HepG2 (cell line): ENCODE results near the gene UQCRHL. TPM values are rescaled to one million over a fixed set of nuclear protein-coding genes. Genes with fewer than 3 reads are reported as not detected.
A peak's percentile ranks its signal among the peaks of the same experiment; 100 is the strongest.

Experiments used
- CSRNP1 ChIP-seq: sonication (generic); formaldehyde crosslinking; IDR thresholded peaks from 2 replicates; pipeline ENCODE4 v1.8.1; 2023; ENCODE audit warnings: mild to moderate bottlenecking, missing genetic modification reagents
- FOXJ3 ChIP-seq: sonication (generic); formaldehyde crosslinking; IDR thresholded peaks from 2 replicates; pipeline ENCODE4 v1.4.0; 2020; ENCODE audit warnings: missing genetic modification reagents, mild to moderate bottlenecking, borderline replicate concordance
- GPN1 ChIP-seq: sonication (generic); formaldehyde crosslinking; IDR thresholded peaks from 2 replicates; pipeline ENCODE4 v1.5.1; 2020; ENCODE audit warnings: missing genetic modification reagents, borderline replicate concordance
- HHEX ChIP-seq: IDR thresholded peaks from 2 replicates; pipeline ENCODE4 v1.6.1; 2016; ENCODE audit warnings: control low read depth
- HNF4G ChIP-seq, 2 experiments: sonication (generic) in 1 of 2; formaldehyde crosslinking in 1 of 2; IDR thresholded peaks; 2 replicates each; pipeline versions ENCODE4 v1.4.0 to v1.6.1; 2011 to 2020; ENCODE audit warnings: borderline replicate concordance in 2 of 2, low read depth in 2 of 2, mild to moderate bottlenecking in 2 of 2, low read length in 1 of 2, missing genetic modification reagents in 1 of 2, moderate library complexity in 1 of 2
- IRX3 ChIP-seq: sonication (generic); formaldehyde crosslinking; IDR thresholded peaks from 2 replicates; pipeline ENCODE4 v1.8.1; 2023; ENCODE audit warnings: mild to moderate bottlenecking, low read depth, missing genetic modification reagents, borderline replicate concordance
- KDM4B ChIP-seq: sonication (generic); formaldehyde crosslinking; IDR thresholded peaks from 2 replicates; pipeline ENCODE4 v1.4.0; 2020; ENCODE audit warnings: missing genetic modification reagents
- KDM5A ChIP-seq: fragments of 200-600 bp; sonication (generic); IDR thresholded peaks from 2 replicates; pipeline ENCODE4 v1.7.0; 2018; ENCODE audit warnings: antibody characterized with exemption, mild to moderate bottlenecking, low read length, borderline replicate concordance
- MEIS1 ChIP-seq: sonication (generic); formaldehyde crosslinking; IDR thresholded peaks from 2 replicates; pipeline ENCODE4 v1.9.0; 2021; ENCODE audit warnings: mild to moderate bottlenecking, missing genetic modification reagents, moderate library complexity, borderline replicate concordance
- POLR2AphosphoS5 ChIP-seq: IDR thresholded peaks from 2 replicates; pipeline ENCODE4 v1.6.1; 2012; ENCODE audit warnings: low read depth, low read length
- STAT6 ChIP-seq: sonication (generic); formaldehyde crosslinking; IDR thresholded peaks from 2 replicates; pipeline ENCODE4 v1.4.0; 2020; ENCODE audit warnings: missing genetic modification reagents, mild to moderate bottlenecking, borderline replicate concordance
- ZBTB7B ChIP-seq: sonication (generic); formaldehyde crosslinking; IDR thresholded peaks from 2 replicates; pipeline ENCODE4 v1.4.0; 2020; ENCODE audit warnings: missing genetic modification reagents
- ZNF205 ChIP-seq: IDR thresholded peaks from 2 replicates; pipeline ENCODE4 v1.6.1; 2018; ENCODE audit warnings: missing biosample characterization, missing genetic modification reagents
- ZSCAN25 ChIP-seq: sonication (generic); formaldehyde crosslinking; IDR thresholded peaks from 2 replicates; pipeline ENCODE4 v1.8.0; 2022; ENCODE audit warnings: mild to moderate bottlenecking, missing genetic modification reagents
- polyA plus RNA-seq, 8 experiments: library from polyadenylated mRNA; depleted of rRNA in 3 of 8; stranded (reverse) in 7 of 8; unstranded in 1 of 8; fragments of >200 nt; fragmentation: Illumina TruSeq in 4 of 8; extraction: Trizol in 4 of 8; gene quantifications; 2 replicates each; pipeline versions ENCODE4 v1.2.1 to v1.2.3, GENCODE V29; 2011 to 2016; ENCODE audit warnings: low read depth in 4 of 8, missing spikeins in 1 of 8, mixed read lengths in 1 of 8; ENCODE audit not compliant: insufficient read depth in 1 of 8
- total RNA-seq, 5 experiments: library from RNA; depleted of rRNA; stranded (reverse); fragments of >200 nt; fragmentation: Illumina TruSeq; extraction: Trizol; gene quantifications; 2 replicates each; pipeline ENCODE4 v1.2.3, GENCODE V29; 2016; ENCODE audit warnings: low read depth in 1 of 5
- TF ChIP-seq, protein P1 (sequence below): sonication (generic); formaldehyde crosslinking; IDR thresholded peaks from 2 replicates; pipeline ENCODE4 v1.4.0; 2020; ENCODE audit warnings: missing genetic modification reagents
- TF ChIP-seq, protein P2 (sequence below): sonication (generic); formaldehyde crosslinking; IDR thresholded peaks from 2 replicates; pipeline ENCODE4 v1.4.0; 2020; ENCODE audit warnings: mild to moderate bottlenecking, missing genetic modification reagents
- TF ChIP-seq, protein P3 (sequence below): sonication (generic); formaldehyde crosslinking; IDR thresholded peaks from 2 replicates; pipeline ENCODE4 v1.4.0; 2020; ENCODE audit warnings: missing genetic modification reagents, borderline replicate concordance

The UQCRHL gene
- total and polyA plus RNA-seq, 2 of the 13 experiments (the other 11 are each of a cell fraction or from before 2014, with no cell fraction given): 1.8 to 2.3 TPM

- TF ChIP-seq STAT6 (CRISPR knock-in tag) (no peak), POLR2AphosphoS5 (peak; percentile 75), CSRNP1 (CRISPR knock-in tag) (peak; percentile 33; the same call in 1 of the 2 replicates), HNF4G (IDR thresholded peaks at IDR 0.05; ENCODE audit: borderline replicate concordance, low read depth, low read length) (peak; percentile 63; the same call in 1 of the 2 replicates), HNF4G (CRISPR knock-in tag; IDR thresholded peaks at IDR 0.05; ENCODE audit: borderline replicate concordance, low read depth) (peak; percentile 21; the same call in 1 of the 2 replicates), GPN1 (CRISPR knock-in tag) (0 out of 2 replicates have a peak, but pooled peaks have one; percentile 30), KDM4B (CRISPR knock-in tag) (0 out of 2 replicates have a peak, but pooled peaks have one; percentile 22), FOXJ3 (CRISPR knock-in tag) (0 out of 2 replicates have a peak, but pooled peaks have one; percentile 69), ZSCAN25 (CRISPR knock-in tag) (no peak), MEIS1 (CRISPR knock-in tag) (no peak; the same call in none of the 2 replicates), IRX3 (CRISPR knock-in tag) (peak; percentile 90), HHEX (CRISPR knock-in tag) (no peak), ZBTB7B (no peak), ZNF205 (CRISPR knock-in tag) (peak; percentile 46; the same call in 1 of the 2 replicates), KDM5A (no peak; the same call in 1 of the 2 replicates)
- TF ChIP-seq, protein P1, sequence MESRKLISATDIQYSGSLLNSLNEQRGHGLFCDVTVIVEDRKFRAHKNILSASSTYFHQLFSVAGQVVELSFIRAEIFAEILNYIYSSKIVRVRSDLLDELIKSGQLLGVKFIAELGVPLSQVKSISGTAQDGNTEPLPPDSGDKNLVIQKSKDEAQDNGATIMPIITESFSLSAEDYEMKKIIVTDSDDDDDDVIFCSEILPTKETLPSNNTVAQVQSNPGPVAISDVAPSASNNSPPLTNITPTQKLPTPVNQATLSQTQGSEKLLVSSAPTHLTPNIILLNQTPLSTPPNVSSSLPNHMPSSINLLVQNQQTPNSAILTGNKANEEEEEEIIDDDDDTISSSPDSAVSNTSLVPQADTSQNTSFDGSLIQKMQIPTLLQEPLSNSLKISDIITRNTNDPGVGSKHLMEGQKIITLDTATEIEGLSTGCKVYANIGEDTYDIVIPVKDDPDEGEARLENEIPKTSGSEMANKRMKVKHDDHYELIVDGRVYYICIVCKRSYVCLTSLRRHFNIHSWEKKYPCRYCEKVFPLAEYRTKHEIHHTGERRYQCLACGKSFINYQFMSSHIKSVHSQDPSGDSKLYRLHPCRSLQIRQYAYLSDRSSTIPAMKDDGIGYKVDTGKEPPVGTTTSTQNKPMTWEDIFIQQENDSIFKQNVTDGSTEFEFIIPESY: no peak
- TF ChIP-seq, protein P2, sequence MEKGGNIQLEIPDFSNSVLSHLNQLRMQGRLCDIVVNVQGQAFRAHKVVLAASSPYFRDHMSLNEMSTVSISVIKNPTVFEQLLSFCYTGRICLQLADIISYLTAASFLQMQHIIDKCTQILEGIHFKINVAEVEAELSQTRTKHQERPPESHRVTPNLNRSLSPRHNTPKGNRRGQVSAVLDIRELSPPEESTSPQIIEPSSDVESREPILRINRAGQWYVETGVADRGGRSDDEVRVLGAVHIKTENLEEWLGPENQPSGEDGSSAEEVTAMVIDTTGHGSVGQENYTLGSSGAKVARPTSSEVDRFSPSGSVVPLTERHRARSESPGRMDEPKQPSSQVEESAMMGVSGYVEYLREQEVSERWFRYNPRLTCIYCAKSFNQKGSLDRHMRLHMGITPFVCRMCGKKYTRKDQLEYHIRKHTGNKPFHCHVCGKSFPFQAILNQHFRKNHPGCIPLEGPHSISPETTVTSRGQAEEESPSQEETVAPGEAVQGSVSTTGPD: no peak
- TF ChIP-seq, protein P3, sequence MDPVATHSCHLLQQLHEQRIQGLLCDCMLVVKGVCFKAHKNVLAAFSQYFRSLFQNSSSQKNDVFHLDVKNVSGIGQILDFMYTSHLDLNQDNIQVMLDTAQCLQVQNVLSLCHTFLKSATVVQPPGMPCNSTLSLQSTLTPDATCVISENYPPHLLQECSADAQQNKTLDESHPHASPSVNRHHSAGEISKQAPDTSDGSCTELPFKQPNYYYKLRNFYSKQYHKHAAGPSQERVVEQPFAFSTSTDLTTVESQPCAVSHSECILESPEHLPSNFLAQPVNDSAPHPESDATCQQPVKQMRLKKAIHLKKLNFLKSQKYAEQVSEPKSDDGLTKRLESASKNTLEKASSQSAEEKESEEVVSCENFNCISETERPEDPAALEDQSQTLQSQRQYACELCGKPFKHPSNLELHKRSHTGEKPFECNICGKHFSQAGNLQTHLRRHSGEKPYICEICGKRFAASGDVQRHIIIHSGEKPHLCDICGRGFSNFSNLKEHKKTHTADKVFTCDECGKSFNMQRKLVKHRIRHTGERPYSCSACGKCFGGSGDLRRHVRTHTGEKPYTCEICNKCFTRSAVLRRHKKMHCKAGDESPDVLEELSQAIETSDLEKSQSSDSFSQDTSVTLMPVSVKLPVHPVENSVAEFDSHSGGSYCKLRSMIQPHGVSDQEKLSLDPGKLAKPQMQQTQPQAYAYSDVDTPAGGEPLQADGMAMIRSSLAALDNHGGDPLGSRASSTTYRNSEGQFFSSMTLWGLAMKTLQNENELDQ: no peak
These were observed 27.2 kb upstream of the UQCRHL start (continued) for GRCh38 chr1:15834406-15835204.
